Measurements from ENCODE around the gene SLC25A21. TPM values are rescaled to one million over a fixed set of nuclear protein-coding genes. Genes with fewer than 3 reads are reported as not detected.

SLC25A21 gene
- total RNA-seq, 4 donors from 2014 or later: 0.82 to 11.1 TPM; not detected in 2

- H3K27ac ChIP-seq: peak overlapping the region; percentile 76 to 88 (median 82)
- WGBS, 2 donors (ENCODE audit: low coverage in 1 of 2): 3 to 5% methylated on average over 5 to 6 of the region's 6 CpGs
- H3K27me3 ChIP-seq: no peaks in the 10 kb centered on the region
- no peaks in the 10 kb centered on the region for H3K36me3 ChIP-seq
- peak overlapping the region; percentile 50 to 73 (median 62) for H3K4me3 ChIP-seq
- TF ChIP-seq EP300 (IDR thresholded peaks at IDR 0.05; ENCODE audit: low read depth): no peak
- TF ChIP-seq POLR2AphosphoS5 (IDR thresholded peaks at IDR 0.05): no peak
- TF ChIP-seq, protein P1, sequence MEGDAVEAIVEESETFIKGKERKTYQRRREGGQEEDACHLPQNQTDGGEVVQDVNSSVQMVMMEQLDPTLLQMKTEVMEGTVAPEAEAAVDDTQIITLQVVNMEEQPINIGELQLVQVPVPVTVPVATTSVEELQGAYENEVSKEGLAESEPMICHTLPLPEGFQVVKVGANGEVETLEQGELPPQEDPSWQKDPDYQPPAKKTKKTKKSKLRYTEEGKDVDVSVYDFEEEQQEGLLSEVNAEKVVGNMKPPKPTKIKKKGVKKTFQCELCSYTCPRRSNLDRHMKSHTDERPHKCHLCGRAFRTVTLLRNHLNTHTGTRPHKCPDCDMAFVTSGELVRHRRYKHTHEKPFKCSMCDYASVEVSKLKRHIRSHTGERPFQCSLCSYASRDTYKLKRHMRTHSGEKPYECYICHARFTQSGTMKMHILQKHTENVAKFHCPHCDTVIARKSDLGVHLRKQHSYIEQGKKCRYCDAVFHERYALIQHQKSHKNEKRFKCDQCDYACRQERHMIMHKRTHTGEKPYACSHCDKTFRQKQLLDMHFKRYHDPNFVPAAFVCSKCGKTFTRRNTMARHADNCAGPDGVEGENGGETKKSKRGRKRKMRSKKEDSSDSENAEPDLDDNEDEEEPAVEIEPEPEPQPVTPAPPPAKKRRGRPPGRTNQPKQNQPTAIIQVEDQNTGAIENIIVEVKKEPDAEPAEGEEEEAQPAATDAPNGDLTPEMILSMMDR (IDR thresholded peaks at IDR 0.05): no peak
- no peak for TF ChIP-seq POLR2A (IDR thresholded peaks at IDR 0.05)
- no peak for DNase-seq
- in situ Hi-C loops (cut with MboI; ENCODE audit: low pct_ligation_motif_present in 1 of 4, low pct_unique_long_range_greater_than_20kb in 1 of 4, low sequenced_read_pairs in 3 of 4): loop anchor here in 1 of 4 donors (25.0 kb wide), 1 partner anchor 509 kb away; the partner anchor contains the start of gene PAX9
- no peaks in the 10 kb centered on the region for H3K9me3 ChIP-seq
- intact Hi-C loops (cut with DNase I; ENCODE audit: low total_unique reads): no loop called here
- peaks cover 6 to 9% (median 6%) of the 10 kb centered on the region in 4 donors for H3K4me1 ChIP-seq
Measured at GRCh38 chr14:37171678-37172023, 755 bp downstream of the SLC25A21 start.

- Histone ChIP-seq H3K27ac (no peak overlapping the region), H3K4me3 (no peak overlapping the region), H3K27me3 (no peaks in the 10 kb centered on the region), H3K4me1 (peaks cover 6 to 9% (median 6%) of the 10 kb centered on the region in 4 donors), H3K9me3 (no peaks in the 10 kb centered on the region), H3K36me3 (no peaks in the 10 kb centered on the region)
- TF ChIP-seq POLR2A (IDR thresholded peaks at IDR 0.05) (no peak), POLR2AphosphoS5 (IDR thresholded peaks at IDR 0.05) (no peak), EP300 (IDR thresholded peaks at IDR 0.05; ENCODE audit: low read depth) (no peak)
- TF ChIP-seq, protein P1 (IDR thresholded peaks at IDR 0.05): no peak
- no peak for DNase-seq
- 72 to 77% methylated on average over 8 to 10 of the region's 10 CpGs for WGBS, 2 donors (ENCODE audit: low coverage in 1 of 2)
- in situ Hi-C loops (cut with MboI; ENCODE audit: low pct_ligation_motif_present in 1 of 4, low pct_unique_long_range_greater_than_20kb in 1 of 4, low sequenced_read_pairs in 3 of 4): loop anchor here in 1 of 4 donors (25.0 kb wide), 1 partner anchor 509 kb away; the partner anchor contains the start of gene PAX9
- intact Hi-C loops (cut with DNase I; ENCODE audit: low total_unique reads): no loop called here
Measured at GRCh38 chr14:37170993-37171392, 1.4 kb downstream of the SLC25A21 start.

DNA sequence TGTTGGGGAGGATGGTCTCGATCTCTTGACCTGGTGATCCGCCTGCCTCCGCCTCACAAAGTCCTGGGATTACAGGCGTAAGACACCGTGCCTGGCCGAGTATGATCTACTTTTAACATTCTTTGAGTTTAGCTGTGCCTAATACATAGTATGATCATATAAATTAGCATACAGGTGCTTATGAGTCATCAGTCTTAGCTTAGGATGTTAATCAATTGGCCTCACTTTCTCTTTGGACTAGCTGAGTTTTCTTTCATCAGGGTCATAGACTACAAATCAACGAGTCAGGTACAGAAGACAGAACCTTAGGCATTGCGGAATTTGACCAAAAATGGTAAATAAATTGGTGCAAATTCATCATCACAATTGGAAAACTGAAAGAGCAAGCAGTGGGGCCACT is 2.2 kb downstream of the SLC25A21 start:
- Histone ChIP-seq H3K36me3 (no peaks in the 10 kb centered on the region), H3K9me3 (no peaks in the 10 kb centered on the region), H3K27me3 (no peaks in the 10 kb centered on the region), H3K4me1 (peaks cover 6 to 9% (median 6%) of the 10 kb centered on the region in 4 donors), H3K27ac (no peak overlapping the region), H3K4me3 (no peak overlapping the region)
- intact Hi-C loops (cut with DNase I; ENCODE audit: low total_unique reads) (no loop called here), in situ Hi-C loops (cut with MboI; ENCODE audit: low pct_ligation_motif_present in 1 of 4, low pct_unique_long_range_greater_than_20kb in 1 of 4, low sequenced_read_pairs in 3 of 4) (loop anchor here in 1 of 4 donors (25.0 kb wide), 1 partner anchor 508 kb away; the partner anchor contains the start of gene PAX9)
- TF ChIP-seq, protein P1 (IDR thresholded peaks at IDR 0.05): no peak
- TF ChIP-seq POLR2A (IDR thresholded peaks at IDR 0.05): no peak
- no peak for TF ChIP-seq POLR2AphosphoS5 (IDR thresholded peaks at IDR 0.05)
- TF ChIP-seq EP300 (IDR thresholded peaks at IDR 0.05; ENCODE audit: low read depth): no peak
- 88 to 89% methylated on average over 8 of the region's 8 CpGs for WGBS, 2 donors (ENCODE audit: low coverage in 1 of 2)
- DNase-seq: no peak

GRCh38 chr14:37168721-37169120 is 3.7 kb downstream of the SLC25A21 start:
- intact Hi-C loops (cut with DNase I; ENCODE audit: low total_unique reads): no loop called here
- 72% methylated on average over 4 of the region's 4 CpGs; no CpG with 5 or more reads in 1 of the 2 donors for WGBS, 2 donors (ENCODE audit: low coverage in 1 of 2)

More at GRCh38 chr14:37168721-37169120, 3.7 kb downstream of the SLC25A21 start:
- no peaks in the 10 kb centered on the region for H3K36me3 ChIP-seq
- TF ChIP-seq, protein P1 (IDR thresholded peaks at IDR 0.05): no peak
- TF ChIP-seq POLR2A (IDR thresholded peaks at IDR 0.05) (no peak), POLR2AphosphoS5 (IDR thresholded peaks at IDR 0.05) (no peak), EP300 (IDR thresholded peaks at IDR 0.05; ENCODE audit: low read depth) (no peak)
- H3K4me1 ChIP-seq: peaks cover 6 to 9% (median 6%) of the 10 kb centered on the region in 4 donors
- no peak overlapping the region for H3K27ac ChIP-seq
- no peak for DNase-seq
- no peaks in the 10 kb centered on the region for H3K27me3 ChIP-seq
- H3K4me3 ChIP-seq: no peak overlapping the region
- in situ Hi-C loops (cut with MboI; ENCODE audit: low pct_ligation_motif_present in 1 of 4, low pct_unique_long_range_greater_than_20kb in 1 of 4, low sequenced_read_pairs in 3 of 4): loop anchor here in 1 of 4 donors (25.0 kb wide), 1 partner anchor 506 kb away; the partner anchor contains the start of gene PAX9
- H3K9me3 ChIP-seq: no peaks in the 10 kb centered on the region
